SH-SY5Y (cell line): ENCODE data around the gene KRTAP12-4.

Experiments used
- GATA2 ChIP-seq: IDR thresholded peaks from 2 replicates; pipeline ENCODE4 v1.6.1; 2011; ENCODE audit warnings: mild to moderate bottlenecking, low read depth, low read length
- GATA3 ChIP-seq: IDR thresholded peaks from 2 replicates; pipeline ENCODE4 v1.6.1; 2011; ENCODE audit warnings: low read depth, mild to moderate bottlenecking, low read length, moderate library complexity

DNA sequence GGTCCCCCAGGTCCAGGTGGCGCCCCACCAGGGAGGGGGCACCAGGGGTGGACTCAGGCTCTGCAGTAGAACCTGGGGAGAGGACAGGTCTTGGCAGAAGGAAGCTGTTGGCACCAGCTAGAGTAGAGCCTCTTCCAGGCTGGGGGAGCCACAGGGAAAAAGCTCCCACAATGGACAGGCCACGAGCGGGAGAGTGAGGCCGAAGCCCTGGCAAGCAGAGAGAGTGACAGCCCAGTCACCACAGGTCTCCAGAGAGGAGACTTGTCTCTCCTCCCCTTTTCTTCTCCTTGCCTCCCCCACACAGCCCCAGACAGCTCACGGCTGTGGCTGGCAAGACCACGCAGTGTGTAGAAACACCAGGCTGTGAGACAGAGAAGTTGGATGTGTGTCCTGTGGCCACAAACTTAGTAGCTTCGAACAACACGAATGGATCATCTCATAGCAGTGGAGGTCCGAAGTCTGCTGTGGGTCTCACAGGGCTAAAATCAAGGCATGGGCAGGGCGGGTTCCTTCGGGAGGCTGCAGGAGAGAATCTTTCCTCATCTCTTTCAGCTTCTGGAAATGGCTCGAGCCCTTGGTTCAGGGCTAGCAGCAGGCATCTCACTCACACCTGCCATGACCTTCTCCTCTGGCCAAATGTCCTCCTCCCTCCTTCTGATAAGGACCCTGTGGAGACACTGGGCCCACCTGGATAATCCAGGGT is 3.3 kb downstream of the KRTAP12-4 start:
- no peak for TF ChIP-seq GATA3
- TF ChIP-seq GATA2: no peak
